ENCODE measurements around the gene NMT2. TPM values are rescaled to one million over a fixed set of nuclear protein-coding genes. Genes with fewer than 3 reads are reported as not detected.

Gene NMT2
- total RNA-seq, 1 experiment from 2014 or later = 26.1 TPM

DNA sequence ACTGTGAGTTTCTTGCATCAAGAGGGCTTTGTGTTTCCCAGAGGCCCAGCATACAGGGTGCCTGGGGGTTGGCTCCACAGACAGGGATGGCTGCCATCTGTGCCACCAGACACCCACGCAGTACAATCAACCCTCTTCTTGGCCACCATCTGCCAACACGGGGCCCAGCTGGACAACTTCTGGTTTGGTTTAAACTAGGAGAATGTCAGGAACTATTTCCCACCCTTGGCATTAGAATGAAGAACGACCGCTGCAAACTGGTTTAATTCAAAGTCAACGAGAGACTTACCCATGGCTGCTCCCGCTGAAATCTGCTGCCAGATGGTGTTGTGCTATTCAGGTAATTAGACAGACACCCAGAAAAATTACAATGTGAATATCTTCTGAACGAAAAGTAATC lies 27.8 kb downstream of the NMT2 start (continued):
- TF ChIP-seq, protein P1, sequence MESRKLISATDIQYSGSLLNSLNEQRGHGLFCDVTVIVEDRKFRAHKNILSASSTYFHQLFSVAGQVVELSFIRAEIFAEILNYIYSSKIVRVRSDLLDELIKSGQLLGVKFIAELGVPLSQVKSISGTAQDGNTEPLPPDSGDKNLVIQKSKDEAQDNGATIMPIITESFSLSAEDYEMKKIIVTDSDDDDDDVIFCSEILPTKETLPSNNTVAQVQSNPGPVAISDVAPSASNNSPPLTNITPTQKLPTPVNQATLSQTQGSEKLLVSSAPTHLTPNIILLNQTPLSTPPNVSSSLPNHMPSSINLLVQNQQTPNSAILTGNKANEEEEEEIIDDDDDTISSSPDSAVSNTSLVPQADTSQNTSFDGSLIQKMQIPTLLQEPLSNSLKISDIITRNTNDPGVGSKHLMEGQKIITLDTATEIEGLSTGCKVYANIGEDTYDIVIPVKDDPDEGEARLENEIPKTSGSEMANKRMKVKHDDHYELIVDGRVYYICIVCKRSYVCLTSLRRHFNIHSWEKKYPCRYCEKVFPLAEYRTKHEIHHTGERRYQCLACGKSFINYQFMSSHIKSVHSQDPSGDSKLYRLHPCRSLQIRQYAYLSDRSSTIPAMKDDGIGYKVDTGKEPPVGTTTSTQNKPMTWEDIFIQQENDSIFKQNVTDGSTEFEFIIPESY (IDR thresholded peaks at IDR 0.05; ENCODE audit: extremely low read depth, insufficient replicate concordance, low read length) = no peak
- TF ChIP-seq FOSL1 (IDR thresholded peaks at IDR 0.05; ENCODE audit: low read depth) (no peak), SIN3A (IDR thresholded peaks at IDR 0.05; ENCODE audit: low read depth) (no peak)

GRCh38 chr10:15137636-15138035 lies 30.9 kb downstream of the NMT2 start:
- no peaks in the 10 kb centered on the region for H3K9me2 ChIP-seq (ENCODE audit: insufficient read depth)
- H3K4me1 ChIP-seq (ENCODE audit: control insufficient read depth in 1 of 2, insufficient read depth in 2 of 2, low read length in 2 of 2) = no peaks in the 10 kb centered on the region
- H3K9ac ChIP-seq (ENCODE audit: low read length) = no peak overlapping the region
- no peak for ATAC-seq
- H3K27ac ChIP-seq (ENCODE audit: low read depth, low read length) = no peak overlapping the region
- H2AFZ ChIP-seq (ENCODE audit: low read depth, low read length, poor library complexity, severe bottlenecking) = no peak overlapping the region
- TF ChIP-seq TCF7L2 (IDR thresholded peaks at IDR 0.05; ENCODE audit: borderline replicate concordance, extremely low read depth, insufficient read depth, insufficient read length) = no peak
- no peak for TF ChIP-seq ZNF274 (IDR thresholded peaks at IDR 0.05; ENCODE audit: low read depth, low read length)
- TF ChIP-seq ZFX (IDR thresholded peaks at IDR 0.05) = no peak
- TF ChIP-seq EGR1 (IDR thresholded peaks at IDR 0.05; ENCODE audit: low read depth) = no peak
- TF ChIP-seq, protein P2, sequence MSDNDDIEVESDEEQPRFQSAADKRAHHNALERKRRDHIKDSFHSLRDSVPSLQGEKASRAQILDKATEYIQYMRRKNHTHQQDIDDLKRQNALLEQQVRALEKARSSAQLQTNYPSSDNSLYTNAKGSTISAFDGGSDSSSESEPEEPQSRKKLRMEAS (IDR thresholded peaks at IDR 0.05) = no peak
- no peak for TF ChIP-seq SRF (IDR thresholded peaks at IDR 0.05; ENCODE audit: low read depth)
- no peak for TF ChIP-seq EZH2phosphoT487 (IDR thresholded peaks at IDR 0.05; ENCODE audit: borderline replicate concordance)
- no peak for TF ChIP-seq CEBPB (IDR thresholded peaks at IDR 0.05; ENCODE audit: low read depth)
- TF ChIP-seq, protein P1 (IDR thresholded peaks at IDR 0.05; ENCODE audit: extremely low read depth, insufficient replicate concordance, low read length) = no peak
- TF ChIP-seq SIN3A (IDR thresholded peaks at IDR 0.05; ENCODE audit: low read depth) = no peak
- TF ChIP-seq ELF1 (IDR thresholded peaks at IDR 0.05; ENCODE audit: borderline replicate concordance, low read depth) = no peak
- no peak for TF ChIP-seq EZH2 (IDR thresholded peaks at IDR 0.05)
- no peak for TF ChIP-seq JUND (IDR thresholded peaks at IDR 0.05)
- TF ChIP-seq SP1 (IDR thresholded peaks at IDR 0.05; ENCODE audit: low read depth) = no peak
- TF ChIP-seq, protein P3, sequence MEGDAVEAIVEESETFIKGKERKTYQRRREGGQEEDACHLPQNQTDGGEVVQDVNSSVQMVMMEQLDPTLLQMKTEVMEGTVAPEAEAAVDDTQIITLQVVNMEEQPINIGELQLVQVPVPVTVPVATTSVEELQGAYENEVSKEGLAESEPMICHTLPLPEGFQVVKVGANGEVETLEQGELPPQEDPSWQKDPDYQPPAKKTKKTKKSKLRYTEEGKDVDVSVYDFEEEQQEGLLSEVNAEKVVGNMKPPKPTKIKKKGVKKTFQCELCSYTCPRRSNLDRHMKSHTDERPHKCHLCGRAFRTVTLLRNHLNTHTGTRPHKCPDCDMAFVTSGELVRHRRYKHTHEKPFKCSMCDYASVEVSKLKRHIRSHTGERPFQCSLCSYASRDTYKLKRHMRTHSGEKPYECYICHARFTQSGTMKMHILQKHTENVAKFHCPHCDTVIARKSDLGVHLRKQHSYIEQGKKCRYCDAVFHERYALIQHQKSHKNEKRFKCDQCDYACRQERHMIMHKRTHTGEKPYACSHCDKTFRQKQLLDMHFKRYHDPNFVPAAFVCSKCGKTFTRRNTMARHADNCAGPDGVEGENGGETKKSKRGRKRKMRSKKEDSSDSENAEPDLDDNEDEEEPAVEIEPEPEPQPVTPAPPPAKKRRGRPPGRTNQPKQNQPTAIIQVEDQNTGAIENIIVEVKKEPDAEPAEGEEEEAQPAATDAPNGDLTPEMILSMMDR (IDR thresholded peaks at IDR 0.05 in 2 of 3, conservative IDR thresholded peaks at IDR 0.05 in 1 of 3; ENCODE audit: borderline replicate concordance in 1 of 3, insufficient read depth in 1 of 3, low read depth in 2 of 3, low read length in 2 of 3) = no peak
- no peak for TF ChIP-seq POLR2A (IDR thresholded peaks at IDR 0.05; ENCODE audit: borderline replicate concordance, extremely low read depth, insufficient read depth, insufficient read length)
- TF ChIP-seq RAD21 (IDR thresholded peaks at IDR 0.05; ENCODE audit: low read depth) = no peak
- no peak for TF ChIP-seq CBX3 (IDR thresholded peaks at IDR 0.05; ENCODE audit: low read depth)
- intact Hi-C loops (cut with micrococcal nuclease) = no loop called here
- no TSS peak for BruUV-seq (replicated peaks)
- H3K4me2 ChIP-seq (ENCODE audit: low read length) = no peak overlapping the region
- no peaks in the 10 kb centered on the region for H4K20me1 ChIP-seq (ENCODE audit: insufficient read depth)
- H3K79me2 ChIP-seq (ENCODE audit: insufficient read depth, low read length) = peaks cover 13% of the 10 kb centered on the region
- DNase-seq (ENCODE audit: low read depth, low spot score) = no peak
- ChIA-PET POLR2A (no interaction called here), CTCF (no interaction called here), RAD21 (ENCODE audit: low non-redundant PET in 1 of 2, low total read pairs in 2 of 2, uncharacterized antibody in 2 of 2, unreplicated experiment in 2 of 2) (no interaction called here)
- no peaks in the 10 kb centered on the region for H3K27me3 ChIP-seq (ENCODE audit: insufficient read depth, low read length)
- H3K9me3 ChIP-seq (ENCODE audit: control insufficient read depth in 1 of 2, insufficient read depth in 1 of 2, low read depth in 1 of 2, low read length in 2 of 2) = no peaks in the 10 kb centered on the region
- no peak overlapping the region for H3K4me3 ChIP-seq (replicated peaks in 1 of 2; ENCODE audit: low read depth in 1 of 2, low read length in 2 of 2)
- H3K36me3 ChIP-seq (ENCODE audit: control insufficient read depth in 1 of 2, insufficient read depth in 2 of 2, low read length in 2 of 2) = peaks cover 6 to 24% of the 10 kb centered on the region in 2 experiments
